Nucleus accumbens (tissue), 56 donors: ENCODE results near the gene ARHGEF9.
"Not testable (repeated sequence)": the region's sequence is repeated elsewhere in the genome, so short reads cannot be mapped to it uniquely, and the experiment has no call there.

ENCODE experiments used
- DNase-seq, 56 donors: peaks; one replicate each; lab custom pipeline; 2025; lab: John Stamatoyannopoulos, UW

ARHGEF9 gene

DNA sequence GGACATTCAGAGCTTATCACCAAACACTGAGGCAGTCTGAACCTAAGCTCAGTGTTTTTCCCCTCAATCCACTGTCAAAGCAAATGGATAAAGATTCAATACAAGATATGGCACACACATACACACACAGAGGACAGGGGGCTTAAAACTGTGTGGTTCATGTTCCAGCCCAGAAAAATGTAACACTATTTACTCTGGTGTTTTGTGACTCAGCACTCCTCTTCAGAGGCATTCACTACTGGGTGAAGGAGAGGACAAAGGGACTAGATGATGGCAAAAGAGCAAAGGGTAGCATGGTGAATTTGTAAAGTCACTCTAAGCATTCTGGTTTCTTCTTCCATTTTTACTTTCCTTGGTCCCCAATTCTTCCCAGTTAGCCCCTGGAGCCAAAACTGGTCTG, 120.3 kb downstream of the ARHGEF9 start:
- no peak for DNase-seq

DNA sequence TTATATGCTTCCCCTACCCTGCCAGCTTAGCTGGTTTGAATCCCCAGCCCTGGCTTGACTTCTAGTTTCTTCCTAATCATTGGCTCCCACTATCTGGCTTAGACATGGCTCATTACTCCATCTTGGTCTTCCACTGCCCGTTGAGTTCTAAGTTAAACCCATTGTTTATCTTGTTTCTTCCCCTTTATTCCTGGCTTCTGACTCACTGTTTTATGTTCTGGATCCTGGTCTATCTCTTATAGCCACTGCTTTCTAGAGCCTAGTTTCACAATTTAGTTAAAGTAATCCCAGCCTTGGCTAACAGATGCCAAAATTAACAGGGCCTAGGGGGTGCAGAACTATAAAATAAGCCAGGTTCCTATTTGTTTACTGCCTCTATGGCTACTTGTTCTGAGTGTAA, 120.9 kb downstream of the ARHGEF9 start:
- DNase-seq, result no peak

DNA sequence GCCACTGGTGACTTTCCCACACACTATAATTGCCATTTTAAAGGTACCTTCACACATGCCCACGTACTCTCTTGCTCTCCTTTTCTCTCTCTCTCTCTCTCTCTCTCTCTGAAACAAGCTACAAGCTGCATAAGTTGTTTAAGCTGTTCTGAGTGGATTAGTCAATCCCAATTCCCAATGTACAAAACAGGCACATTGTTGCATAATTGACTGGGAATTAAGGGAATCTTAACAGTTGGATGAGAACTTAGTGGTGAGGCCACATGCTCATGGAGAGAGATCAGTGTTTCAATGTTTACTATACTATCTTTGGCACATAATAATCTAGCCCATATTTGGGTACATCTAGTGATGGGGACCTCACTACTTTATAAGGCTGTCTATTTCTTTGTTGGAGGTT, 123.3 kb downstream of the ARHGEF9 start:
- DNase-seq, result no peak

DNA sequence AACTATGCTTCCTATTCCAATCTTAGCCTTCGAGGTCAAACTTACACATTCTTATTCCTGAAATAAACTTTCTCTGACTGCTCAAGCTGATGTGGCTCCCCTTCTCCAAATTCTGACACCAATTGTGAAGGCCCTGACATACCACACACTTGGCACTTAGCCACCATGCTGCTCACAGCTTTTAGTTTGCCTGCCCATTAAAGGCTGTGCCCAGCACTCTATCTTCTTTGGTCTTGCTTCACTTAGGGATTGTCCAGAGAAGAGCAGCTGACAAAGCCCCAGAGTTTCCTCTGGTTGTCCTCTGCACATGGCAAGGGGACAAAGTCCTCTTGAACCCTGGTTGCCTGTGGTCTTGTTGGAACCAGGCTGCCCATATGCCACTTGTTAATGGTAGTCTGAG, 126.1 kb downstream of the ARHGEF9 start:
- DNase-seq, result peak in 1 of 56 donors; percentile 0

- DNase-seq, result peak in 22 of 56 donors; percentile 0 to 38 (median 4)
Measured at GRCh38 chrX:63657821-63658220, 127.2 kb downstream of the ARHGEF9 start.

DNA sequence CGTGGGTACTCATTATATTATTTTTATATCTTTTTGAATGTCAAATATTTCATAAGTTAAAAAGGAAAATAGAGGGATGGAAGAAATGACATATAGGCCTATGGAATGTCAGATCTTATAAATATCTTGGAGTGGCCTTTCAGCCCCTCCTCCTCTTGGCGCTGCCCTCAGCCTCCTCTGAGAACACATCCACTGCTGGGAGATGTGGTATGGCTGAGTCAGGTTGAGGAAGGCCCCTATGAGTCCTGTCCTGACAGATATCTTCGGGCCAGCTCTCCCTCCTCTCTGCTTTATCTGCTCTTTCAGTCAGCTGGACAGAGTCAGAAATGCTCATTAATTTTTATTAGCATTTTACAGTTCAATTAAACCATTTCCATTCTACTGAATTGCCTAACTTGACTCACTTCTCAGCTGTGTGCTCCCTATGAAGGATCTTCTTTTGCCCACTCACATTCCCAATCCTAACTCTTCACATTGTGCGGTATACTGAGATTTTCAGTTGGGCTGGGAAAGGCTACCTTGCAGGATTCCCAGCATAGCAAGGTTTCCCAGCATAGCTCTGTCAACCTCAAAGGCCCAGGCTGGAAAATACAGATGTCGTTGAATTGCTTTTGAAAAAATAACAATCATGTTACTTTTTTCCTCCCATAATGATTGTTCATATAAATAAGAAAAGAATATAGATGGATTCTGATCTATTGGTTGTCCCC, 128.0 kb downstream of the ARHGEF9 start:
- no peak for DNase-seq

DNA sequence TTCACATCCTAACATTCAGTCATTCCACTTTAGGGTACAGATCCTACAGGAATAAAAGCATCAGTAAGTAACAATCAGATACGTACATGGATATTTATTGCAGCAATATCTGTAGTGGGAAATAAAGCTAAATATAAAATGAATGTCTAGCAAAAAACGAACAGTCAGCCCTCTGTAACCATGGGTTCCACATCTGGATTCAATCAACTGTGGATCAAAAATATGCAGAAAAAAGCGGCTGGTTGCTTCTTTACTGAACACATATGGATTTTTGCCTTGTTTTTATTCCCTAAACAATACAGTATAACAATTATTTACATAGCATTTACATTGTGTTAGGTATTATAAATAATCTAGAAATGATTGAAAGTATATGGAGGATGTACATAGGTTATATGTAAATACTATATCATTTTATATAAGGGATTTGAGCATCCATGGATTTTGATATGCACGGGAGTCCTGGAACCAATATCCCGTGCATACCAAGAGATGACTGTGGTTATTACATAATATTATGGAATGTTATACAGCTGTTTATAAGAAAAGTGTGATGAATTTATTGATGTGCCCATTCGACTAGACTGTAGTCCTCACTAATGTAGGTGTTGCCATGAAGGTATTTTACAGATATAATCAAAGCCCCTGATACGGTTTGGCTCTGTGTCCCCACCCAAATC, 132.8 kb downstream of the ARHGEF9 start:
- DNase-seq, result no peak

GRCh38 chrX:63645748-63646147, 139.3 kb downstream of the ARHGEF9 start:
- DNase-seq, result not testable (repeated sequence)

- no peak for DNase-seq
Measured at GRCh38 chrX:63635750-63636149, 149.3 kb downstream of the ARHGEF9 start.

DNA sequence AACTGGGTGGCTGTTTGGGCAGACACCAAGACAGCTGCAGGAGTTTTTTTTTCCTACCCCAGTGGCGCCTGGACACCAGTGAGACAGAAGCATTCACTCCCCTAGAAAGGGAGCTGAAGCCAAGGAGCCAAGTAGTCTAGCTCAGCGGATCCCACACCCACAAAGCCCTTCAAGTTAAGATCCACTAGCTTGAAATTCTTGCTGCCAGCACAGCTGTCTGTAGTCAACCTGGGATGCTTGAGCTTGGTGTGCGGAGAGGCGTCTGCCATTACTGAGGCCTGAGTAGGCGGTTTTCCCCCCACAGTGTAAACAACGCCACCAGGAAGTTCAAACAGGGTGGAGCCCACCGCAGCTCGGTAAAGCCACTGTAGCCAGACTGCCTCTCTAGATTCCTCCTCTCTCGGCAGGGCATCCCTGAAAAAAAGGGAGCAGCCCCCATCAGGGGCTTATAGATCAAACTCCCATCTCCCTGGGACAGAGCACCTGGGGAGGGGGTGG, 171.4 kb downstream of the ARHGEF9 start:
- DNase-seq, result no peak

- DNase-seq, result no peak
Measured at GRCh38 chrX:63585936-63586335, 199.1 kb downstream of the ARHGEF9 start.
